A549 (cell line): ENCODE data around the gene TCHHL1.

Experiments used
- CEBPB ChIP-seq, 2 experiments: fragments of >200 bp in 1 of 2; sonication (Bioruptor Twin) in 1 of 2; formaldehyde crosslinking in 1 of 2; IDR thresholded peaks; 2 replicates each; pipeline ENCODE4 v1.6.1; 2012 to 2016
- CTCF ChIP-seq: fragments of >200 bp; sonication (Bioruptor Twin); formaldehyde crosslinking; IDR thresholded peaks from 3 replicates; pipeline ENCODE4 v1.5.1; 2016
- EP300 ChIP-seq, 2 experiments: fragments of >200 bp; sonication (Bioruptor Twin); formaldehyde crosslinking; IDR thresholded peaks; 2 replicates in 1 of 2; 3 replicates in 1 of 2; pipeline ENCODE4 v1.6.1; 2016 to 2017
- KDM1A ChIP-seq: fragments of 200-600 bp; sonication (generic); IDR thresholded peaks from 2 replicates; pipeline ENCODE4 v1.6.1; 2016; ENCODE audit warnings: low read depth, mild to moderate bottlenecking
- PHF8 ChIP-seq: fragments of 200-600 bp; sonication (generic); IDR thresholded peaks from 2 replicates; pipeline ENCODE4 v1.6.1; 2016; ENCODE audit warnings: low read depth, mild to moderate bottlenecking, antibody characterized with exemption, moderate library complexity, borderline replicate concordance
- POLR2A ChIP-seq: IDR thresholded peaks from 2 replicates; pipeline ENCODE4 v1.6.1; 2012; ENCODE audit warnings: mild to moderate bottlenecking, low read length
- RFX5 ChIP-seq: fragments of 450-650 bp; IDR thresholded peaks from 2 replicates; pipeline ENCODE4 v1.7.1; 2014; ENCODE audit warnings: antibody characterized with exemption, mild to moderate bottlenecking, moderate library complexity
- SREBF2 ChIP-seq: fragments of 450-650 bp; IDR thresholded peaks from 2 replicates; pipeline ENCODE4 v1.6.1; 2014; ENCODE audit warnings: mild to moderate bottlenecking, moderate library complexity
- TF ChIP-seq, protein P1 (sequence below): fragments of 150-350 bp; IDR thresholded peaks from 2 replicates; pipeline ENCODE4 v1.6.1; 2014; ENCODE audit warnings: low read depth, mild to moderate bottlenecking, low read length
- TF ChIP-seq, protein P2 (sequence below): IDR thresholded peaks from 2 replicates; pipeline ENCODE4 v1.6.1; 2012
- TF ChIP-seq, protein P3 (sequence below): IDR thresholded peaks from 2 replicates; pipeline ENCODE4 v1.6.1; 2012

GRCh38 chr1:152072311-152072710 is 16.6 kb downstream of the TCHHL1 start:
- TF ChIP-seq CTCF (no peak), KDM1A (no peak), POLR2A (no peak), CEBPB (IDR thresholded peaks at IDR 0.05) (no peak), RFX5 (no peak), SREBF2 (no peak), PHF8 (no peak), EP300 (IDR thresholded peaks at IDR 0.05) (no peak)
- TF ChIP-seq, protein P1, sequence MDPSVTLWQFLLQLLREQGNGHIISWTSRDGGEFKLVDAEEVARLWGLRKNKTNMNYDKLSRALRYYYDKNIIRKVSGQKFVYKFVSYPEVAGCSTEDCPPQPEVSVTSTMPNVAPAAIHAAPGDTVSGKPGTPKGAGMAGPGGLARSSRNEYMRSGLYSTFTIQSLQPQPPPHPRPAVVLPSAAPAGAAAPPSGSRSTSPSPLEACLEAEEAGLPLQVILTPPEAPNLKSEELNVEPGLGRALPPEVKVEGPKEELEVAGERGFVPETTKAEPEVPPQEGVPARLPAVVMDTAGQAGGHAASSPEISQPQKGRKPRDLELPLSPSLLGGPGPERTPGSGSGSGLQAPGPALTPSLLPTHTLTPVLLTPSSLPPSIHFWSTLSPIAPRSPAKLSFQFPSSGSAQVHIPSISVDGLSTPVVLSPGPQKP, result no peak
- TF ChIP-seq, protein P2, sequence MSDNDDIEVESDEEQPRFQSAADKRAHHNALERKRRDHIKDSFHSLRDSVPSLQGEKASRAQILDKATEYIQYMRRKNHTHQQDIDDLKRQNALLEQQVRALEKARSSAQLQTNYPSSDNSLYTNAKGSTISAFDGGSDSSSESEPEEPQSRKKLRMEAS, result no peak
- TF ChIP-seq, protein P3, sequence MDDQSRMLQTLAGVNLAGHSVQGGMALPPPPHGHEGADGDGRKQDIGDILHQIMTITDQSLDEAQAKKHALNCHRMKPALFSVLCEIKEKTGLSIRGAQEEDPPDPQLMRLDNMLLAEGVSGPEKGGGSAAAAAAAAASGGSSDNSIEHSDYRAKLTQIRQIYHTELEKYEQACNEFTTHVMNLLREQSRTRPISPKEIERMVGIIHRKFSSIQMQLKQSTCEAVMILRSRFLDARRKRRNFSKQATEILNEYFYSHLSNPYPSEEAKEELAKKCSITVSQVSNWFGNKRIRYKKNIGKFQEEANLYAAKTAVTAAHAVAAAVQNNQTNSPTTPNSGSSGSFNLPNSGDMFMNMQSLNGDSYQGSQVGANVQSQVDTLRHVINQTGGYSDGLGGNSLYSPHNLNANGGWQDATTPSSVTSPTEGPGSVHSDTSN, result no peak
